Fibroblast of skin of right biceps (primary cell): Measurements from ENCODE around the gene ETV1.

ENCODE experiments used
- DNase-seq: peaks from one replicate; pipeline ENCODE4 v3.0.0-alpha.2; 2013

ETV1 gene

GRCh38 chr7:13989126-13989948 lies at the start of gene ETV1:
Gene ETV1, minus strand, starts transcription at chr7:13989666. Its CDS starts 614 bp downstream, at chr7:13989052.
- DNase-seq: peak; percentile 67

GRCh38 chr7:14024406-14024805 lies 34.9 kb upstream of the ETV1 start:
- DNase-seq: no peak

DNA sequence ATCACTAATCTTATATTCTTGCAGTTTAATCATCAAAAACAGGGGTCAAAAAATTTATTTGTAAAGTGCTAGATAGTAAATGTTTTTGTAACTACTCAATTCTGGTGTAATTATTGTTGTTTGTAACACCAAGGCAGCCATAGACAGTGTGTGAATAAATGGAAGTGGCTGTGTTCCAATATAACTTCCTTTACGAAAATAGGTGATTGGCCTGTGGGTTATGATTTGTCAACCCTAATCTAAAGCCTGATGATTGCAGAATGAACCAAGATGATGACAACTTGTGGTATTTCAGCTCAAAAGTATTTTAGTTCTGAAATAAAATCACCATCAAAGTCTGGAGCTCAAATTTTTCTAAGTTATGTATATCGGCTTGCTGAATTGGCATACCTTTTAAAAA lies 34.4 kb upstream of the ETV1 start:
- DNase-seq: no peak

DNA sequence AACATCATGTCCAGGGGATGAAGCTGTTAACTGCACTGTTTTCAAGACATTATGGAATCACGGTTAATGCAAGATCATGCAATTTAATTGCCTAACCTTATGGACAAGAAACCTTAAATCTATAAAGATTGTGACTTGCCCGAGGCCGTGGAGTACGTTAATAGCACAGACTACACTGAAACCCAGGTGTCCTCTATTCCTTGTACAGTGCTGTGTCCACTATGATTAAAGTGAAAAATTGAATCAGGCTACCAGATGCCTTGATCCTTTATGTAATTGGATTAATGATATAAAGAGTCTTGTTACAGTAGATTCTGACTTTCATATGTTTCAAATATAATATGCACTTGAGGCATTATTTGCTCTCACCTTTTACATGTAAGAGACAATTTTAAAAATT lies 33.9 kb upstream of the ETV1 start:
- DNase-seq: no peak

DNA sequence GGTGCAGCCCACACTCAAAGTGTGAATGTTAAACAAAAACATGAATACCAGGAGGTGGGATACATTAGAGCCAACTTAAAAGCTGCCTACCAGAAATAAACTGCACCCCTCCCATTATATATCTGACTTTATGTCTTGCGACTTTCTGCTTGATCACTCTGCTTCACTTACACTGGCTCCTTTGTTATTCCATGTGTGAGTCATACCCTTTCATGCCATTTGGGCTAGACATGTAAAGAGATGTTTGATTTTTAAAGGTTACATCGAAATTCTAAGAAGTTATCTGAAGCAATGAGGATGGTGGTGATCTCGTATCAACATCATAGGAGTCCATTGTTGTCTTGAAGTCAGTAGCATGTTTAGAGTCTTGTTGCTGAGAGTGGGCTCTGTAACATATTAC lies 31.6 kb upstream of the ETV1 start:
- peak; percentile 28 for DNase-seq

GRCh38 chr7:14020339-14020900 lies 31.0 kb upstream of the ETV1 start:
- DNase-seq: no peak

GRCh38 chr7:14018751-14019150 lies 29.3 kb upstream of the ETV1 start:
- no peak for DNase-seq

- DNase-seq: no peak
Measured at GRCh38 chr7:14016950-14017349, 27.5 kb upstream of the ETV1 start.

- no peak for DNase-seq
Measured at GRCh38 chr7:14013898-14014297, 24.4 kb upstream of the ETV1 start.

- no peak for DNase-seq
Measured at GRCh38 chr7:14009453-14010418, 20.3 kb upstream of the ETV1 start.

DNA sequence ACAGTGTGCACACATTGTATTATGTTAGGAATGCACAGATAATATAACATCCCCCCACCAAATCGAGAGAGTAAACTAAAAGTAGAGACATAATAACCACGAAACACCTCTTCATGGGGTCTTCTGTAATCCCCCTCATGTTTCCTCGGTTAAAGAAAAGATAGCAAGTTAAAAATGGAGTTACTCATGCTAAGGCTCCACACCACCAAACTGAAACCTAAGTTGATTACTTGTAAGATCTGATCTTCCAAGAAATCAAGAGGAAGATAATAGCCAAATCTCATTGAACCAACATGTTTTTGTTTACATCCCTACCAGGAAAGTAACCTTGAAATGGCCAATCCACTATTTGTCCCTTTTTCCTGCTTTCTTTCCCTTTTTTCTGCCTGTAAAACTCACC lies 11.7 kb upstream of the ETV1 start:
- no peak for DNase-seq

GRCh38 chr7:14000247-14000646 lies 10.8 kb upstream of the ETV1 start:
- no peak for DNase-seq

- DNase-seq: no peak
Measured at GRCh38 chr7:13998866-13999265, 9.4 kb upstream of the ETV1 start.

- DNase-seq: no peak
Measured at GRCh38 chr7:13992596-13992964, 3.1 kb upstream of the ETV1 start.

- DNase-seq: no peak
Measured at GRCh38 chr7:13991791-13992595, 2.5 kb upstream of the ETV1 start.

DNA sequence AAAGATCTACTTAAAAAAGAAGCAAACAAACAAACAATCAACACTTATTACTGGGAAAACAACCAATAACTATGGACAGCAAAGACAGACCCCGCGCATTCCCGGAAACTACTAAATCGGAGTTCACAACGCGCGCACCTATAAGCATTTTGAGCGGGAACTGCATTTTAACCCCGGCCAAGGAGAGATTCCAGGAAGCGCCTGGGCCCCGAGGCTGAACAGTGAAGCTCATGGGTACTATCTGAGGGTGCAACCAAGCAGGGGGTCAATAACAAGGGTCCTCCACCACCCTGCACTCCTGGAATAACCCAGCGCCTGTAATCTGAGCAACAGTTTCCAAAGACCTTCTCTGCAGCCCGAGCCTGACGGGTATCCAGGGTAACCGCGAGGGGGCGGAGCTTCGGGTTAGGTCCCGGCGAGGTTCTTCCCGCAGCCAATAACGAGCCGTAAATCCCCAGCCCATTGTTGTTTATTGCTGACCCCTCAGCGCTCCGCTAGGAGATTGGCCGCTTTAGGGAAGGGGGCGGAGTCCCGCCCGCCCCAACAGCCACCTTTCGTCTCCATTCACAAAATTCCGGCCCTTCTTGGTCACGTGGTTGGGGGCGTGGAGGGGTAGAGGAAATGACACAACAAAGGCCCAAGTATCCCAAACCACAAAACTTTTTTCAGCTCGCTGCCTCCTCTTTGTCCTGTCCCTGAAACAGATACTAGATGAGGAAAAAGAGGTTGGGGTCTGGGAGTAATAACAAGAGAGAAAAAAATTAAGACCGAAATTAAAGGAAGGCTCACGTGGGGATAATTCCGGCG lies 1.7 kb upstream of the ETV1 start:
- DNase-seq: peak; percentile 99

- peak; percentile 51 for DNase-seq
Measured at GRCh38 chr7:13990319-13990983, 985 bp upstream of the ETV1 start.

GRCh38 chr7:13989949-13990305 lies 461 bp upstream of the ETV1 start:
- DNase-seq: no peak

GRCh38 chr7:13988731-13989125 lies 738 bp downstream of the ETV1 start:
- peak; percentile 32 for DNase-seq

DNA sequence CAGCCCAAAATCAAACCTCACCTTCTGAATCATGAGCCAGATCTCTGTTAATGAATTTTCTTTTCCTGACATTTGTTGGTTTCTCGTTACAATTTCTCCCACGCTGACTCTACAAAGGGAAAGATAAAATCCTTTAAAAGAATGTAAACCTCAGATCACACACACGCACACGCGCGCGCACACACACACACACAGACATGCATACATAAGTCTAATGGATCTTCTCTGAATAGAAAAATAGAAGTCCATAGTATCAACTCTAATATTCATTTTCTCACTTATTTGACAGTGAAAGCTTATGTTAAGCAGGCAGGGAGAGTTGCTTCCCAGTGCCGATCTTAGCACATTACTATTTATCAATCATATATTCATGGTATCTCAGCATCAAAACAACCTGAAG lies 1.4 kb downstream of the ETV1 start:
- DNase-seq: peak; percentile 61

DNA sequence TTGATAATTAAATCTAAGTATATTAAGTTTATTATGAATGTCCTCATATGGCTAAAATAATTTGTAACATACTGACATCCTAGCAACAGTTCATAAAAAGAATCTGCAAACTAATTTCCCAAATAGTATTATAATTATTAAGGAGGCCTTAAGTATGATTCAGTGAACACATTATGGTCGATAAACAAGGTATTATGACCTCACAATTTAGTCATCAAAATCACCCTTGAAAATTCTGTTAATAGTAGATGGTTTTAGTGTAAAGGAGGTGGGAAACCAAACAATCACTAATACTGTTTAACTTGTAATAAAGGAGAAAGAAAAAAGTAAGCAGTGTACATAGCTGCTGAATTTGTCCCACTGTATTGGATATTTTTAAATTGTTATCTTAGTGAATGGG lies 2.1 kb downstream of the ETV1 start:
- DNase-seq: no peak
